Keratinocyte (primary cell): Measurements from ENCODE around the gene FIZ1.

Experiments used
- CTCF ChIP-seq, 3 experiments: IDR thresholded peaks in 1 of 3; conservative IDR thresholded peaks in 1 of 3; optimal IDR thresholded peaks in 1 of 3; 2 replicates in 2 of 3; 3 replicates in 1 of 3; pipeline versions ENCODE3 to v1.5.1; 2011; ENCODE audit warnings: low read length in 3 of 3, mild to moderate bottlenecking in 3 of 3, moderate library complexity in 2 of 3, control low read depth in 1 of 3, inconsistent platforms in 1 of 3; ENCODE audit not compliant: insufficient read depth in 2 of 3; ENCODE audit errors: extremely low read depth in 1 of 3
- EZH2 ChIP-seq: IDR thresholded peaks from one replicate; pipeline ENCODE4 v1.6.1; 2012; ENCODE audit warnings: inconsistent platforms, mild to moderate bottlenecking, low read length, moderate library complexity

- TF ChIP-seq CTCF (optimal IDR thresholded peaks at IDR 0.05 in 1 of 3, IDR thresholded peaks at IDR 0.05 in 1 of 3, conservative IDR thresholded peaks at IDR 0.05 in 1 of 3; ENCODE audit: extremely low read depth in 1 of 3, insufficient read depth in 2 of 3, low read length in 3 of 3) (no peak), EZH2 (no peak)
Observed at GRCh38 chr19:55641426-55642152, 42.3 kb upstream of the FIZ1 start.
